Thymus (tissue), 11 donors: ENCODE data around the gene MAP2K4. TPM values are rescaled to one million over a fixed set of nuclear protein-coding genes. Genes with fewer than 3 reads are reported as not detected.

Experiments used
- DNase-seq, 9 donors: peaks; one replicate each; pipeline ENCODE4 v3.0.0-alpha.2; 2013; ENCODE audit warnings: low spot score in 9 of 9, low read depth in 6 of 9, missing footprints in 1 of 9
- H3K27ac ChIP-seq, 2 donors: one replicate each; pipeline ENCODE4 v1.5.1; 2013; ENCODE audit warnings: control low read depth in 1 of 2, low read depth in 1 of 2, low read length in 1 of 2, mild to moderate bottlenecking in 1 of 2, moderate library complexity in 1 of 2
- H3K27me3 ChIP-seq, 2 donors: one replicate each; pipeline ENCODE4 v1.5.1; 2013; ENCODE audit warnings: low read length in 1 of 2; ENCODE audit not compliant: control insufficient read depth in 2 of 2, insufficient read depth in 1 of 2
- H3K36me3 ChIP-seq, 2 donors: one replicate each; pipeline ENCODE4 v1.5.1; 2013; ENCODE audit warnings: low read length in 1 of 2, mild to moderate bottlenecking in 1 of 2, moderate library complexity in 1 of 2; ENCODE audit not compliant: control insufficient read depth in 2 of 2, insufficient read depth in 2 of 2
- H3K4me1 ChIP-seq, 2 donors: one replicate each; pipeline ENCODE4 v1.5.1; 2013; ENCODE audit warnings: low read length in 2 of 2; ENCODE audit not compliant: control insufficient read depth in 2 of 2, insufficient read depth in 2 of 2
- H3K4me3 ChIP-seq, 2 donors: one replicate each; pipeline ENCODE4 v1.5.1; 2013; ENCODE audit warnings: low read length in 2 of 2, control low read depth in 1 of 2, mild to moderate bottlenecking in 1 of 2
- H3K9me3 ChIP-seq, 2 donors: one replicate each; pipeline ENCODE4 v1.5.1; 2013; ENCODE audit warnings: low read length in 1 of 2, mild to moderate bottlenecking in 1 of 2; ENCODE audit not compliant: control insufficient read depth in 2 of 2, insufficient read depth in 1 of 2
- WGBS: extraction: QIAGEN DNeasy Blood & Tissue Kit; methylation state at CpG from one replicate; pipeline ENCODE4 v1.1.7; 2013; 5-methylcytosine and 5-hydroxymethylcytosine counted together
- polyA plus RNA-seq: library from polyadenylated mRNA; stranded (reverse); fragments of 200-250 nt; gene quantifications from one replicate; pipeline ENCODE4 v1.2.3, GENCODE V29; 2013
- total RNA-seq: library from RNA; stranded (reverse); fragments of 120-200 nt; gene quantifications from one replicate; pipeline ENCODE4 v1.2.4, GENCODE V29; 2013
- donor health status: healthy.

MAP2K4 gene
- total and polyA plus RNA-seq, 2 donors: 23.8 to 42.3 TPM

DNA sequence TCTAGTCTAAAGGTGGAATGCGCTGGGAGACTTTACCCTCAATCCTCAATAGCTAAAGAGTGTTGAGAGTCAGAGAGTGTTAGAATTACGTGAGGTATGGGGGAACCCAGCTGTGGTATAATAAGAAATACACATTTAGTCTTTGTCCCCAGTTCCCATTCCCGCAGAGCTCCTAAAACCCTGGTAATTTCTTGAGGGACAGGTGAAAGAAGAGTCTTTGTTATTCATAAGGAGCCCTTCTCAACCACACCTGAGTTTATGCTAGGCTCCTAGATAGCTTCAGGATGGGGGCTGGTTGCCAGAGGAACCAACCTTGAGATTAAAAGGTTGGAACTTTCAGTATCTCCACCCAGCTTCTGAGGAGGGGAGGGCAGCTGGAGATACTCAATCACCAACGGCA is 29.2 kb upstream of the MAP2K4 start:
- peaks cover 22 to 23% of the 10 kb centered on the region in 2 donors for H3K36me3 ChIP-seq
- H3K4me1 ChIP-seq: no peaks in the 10 kb centered on the region
- no peaks in the 10 kb centered on the region for H3K9me3 ChIP-seq
- H3K4me3 ChIP-seq: no peak overlapping the region
- WGBS: 74% methylated on average over 4 of the region's 4 CpGs
- H3K27ac ChIP-seq: no peak overlapping the region
- no peak for DNase-seq
- no peaks in the 10 kb centered on the region for H3K27me3 ChIP-seq

DNA sequence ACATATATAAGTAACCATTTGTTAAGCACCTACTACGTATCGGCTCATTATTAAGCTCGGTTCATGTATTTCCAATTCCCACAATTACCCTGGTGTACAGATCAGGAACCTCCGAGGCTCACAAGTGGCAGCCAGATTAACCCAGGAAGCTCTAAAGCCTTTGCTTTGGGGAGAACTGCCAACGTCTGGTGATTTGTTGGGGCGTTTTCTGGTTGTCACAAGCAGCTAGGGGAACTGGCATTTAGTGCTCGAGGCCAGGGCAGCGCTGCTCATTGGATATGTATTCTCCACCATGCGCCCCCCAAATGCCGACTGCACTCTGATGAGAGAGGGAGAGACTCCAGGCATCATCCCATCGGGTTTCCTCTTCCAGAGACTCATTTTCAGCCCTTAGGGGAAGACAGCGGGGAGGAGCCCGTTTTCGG is 23.9 kb upstream of the MAP2K4 start:
- Histone ChIP-seq H3K36me3 (peaks cover 7 to 10% of the 10 kb centered on the region in 2 donors), H3K4me3 (peak overlapping the region; percentile 80 to 95), H3K27ac (peak overlapping the region; percentile 84 to 94), H3K27me3 (no peaks in the 10 kb centered on the region), H3K9me3 (no peaks in the 10 kb centered on the region), H3K4me1 (peaks cover 0 to 7% of the 10 kb centered on the region in 2 donors)
- peak in 5 of 9 donors; percentile 30 to 71 (median 49) for DNase-seq
- under 1% methylated on average over 14 of the region's 14 CpGs for WGBS

DNA sequence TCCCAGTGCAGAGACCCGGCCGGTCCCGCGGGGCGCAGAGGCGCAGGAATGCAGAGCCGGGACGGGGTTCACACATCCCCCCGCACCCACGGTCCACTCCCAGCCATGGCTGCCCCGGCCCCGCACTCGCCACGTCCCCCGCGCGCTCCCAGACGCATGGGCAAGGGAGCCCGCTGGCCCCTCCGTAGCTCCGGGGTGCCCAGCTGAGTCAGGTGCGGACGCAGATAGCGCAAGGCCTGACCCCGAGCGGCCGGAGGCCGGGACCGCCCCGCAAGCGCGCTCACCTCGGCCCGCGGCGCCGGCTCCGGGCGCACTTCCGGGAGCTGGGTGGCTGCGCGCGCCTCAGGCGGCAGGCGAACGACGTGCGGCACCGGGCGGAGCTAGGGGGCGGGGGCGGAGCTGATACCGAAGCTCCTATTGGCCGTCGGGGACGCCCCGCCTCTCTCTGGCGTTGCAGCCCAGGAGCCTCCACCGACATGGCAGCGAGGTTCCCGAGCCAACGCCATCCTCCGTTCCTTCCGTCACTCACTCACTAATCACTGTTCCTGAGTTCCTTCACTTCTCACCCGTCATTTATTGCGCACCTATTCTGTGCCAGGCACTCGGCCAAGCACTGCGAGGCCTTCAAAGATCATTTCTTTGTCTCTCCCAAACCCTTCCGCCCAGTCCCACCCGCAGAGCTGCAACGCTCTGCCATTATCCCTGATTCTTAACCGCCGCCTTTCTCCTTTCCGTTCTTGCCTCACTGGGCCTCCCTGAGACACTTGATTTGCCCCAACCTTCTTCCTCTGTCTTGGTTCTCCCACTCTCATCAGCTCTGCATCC is 23.3 kb upstream of the MAP2K4 start, which contains the start of gene ZNF18:
Gene ZNF18 (minus strand): TSS at position 329 of the 825 bp plus-strand sequence. CDS start 4,646 bp downstream, outside the sequence.
- Histone ChIP-seq H3K4me1 (peaks cover 0 to 7% of the 10 kb centered on the region in 2 donors), H3K4me3 (peak within 1 kb of the TSS; percentile 80 to 95), H3K9me3 (no peaks in the 10 kb centered on the region), H3K27ac (peak within 1 kb of the TSS; percentile 84 to 96), H3K36me3 (peaks cover 4% of the 10 kb centered on the region in 2 donors), H3K27me3 (no peaks in the 10 kb centered on the region)
- WGBS: under 1% methylated on average over 74 of the region's 74 CpGs
- DNase-seq: peak; percentile 70 to 96 (median 91)

DNA sequence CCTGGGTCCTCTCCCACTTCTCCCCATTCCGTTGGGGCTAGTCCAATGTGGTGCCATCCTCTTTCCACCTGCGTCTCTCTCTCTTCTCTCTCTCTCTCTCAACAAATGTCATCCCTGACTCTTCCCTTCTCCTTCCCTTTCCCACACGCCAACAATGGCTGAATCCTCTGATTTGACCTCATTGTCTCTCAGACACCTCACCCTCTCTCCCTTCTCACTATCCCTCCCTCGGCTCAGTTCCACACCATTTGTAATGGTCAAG is 22.8 kb upstream of the MAP2K4 start:
- Histone ChIP-seq H3K27me3 (no peaks in the 10 kb centered on the region), H3K36me3 (no peaks in the 10 kb centered on the region), H3K4me3 (peak overlapping the region; percentile 80 to 95), H3K27ac (peak overlapping the region; percentile 80 to 96), H3K9me3 (no peaks in the 10 kb centered on the region), H3K4me1 (peaks cover 0 to 7% of the 10 kb centered on the region in 2 donors)
- no peak for DNase-seq
- 77% methylated on average over 4 of the region's 4 CpGs for WGBS

DNA sequence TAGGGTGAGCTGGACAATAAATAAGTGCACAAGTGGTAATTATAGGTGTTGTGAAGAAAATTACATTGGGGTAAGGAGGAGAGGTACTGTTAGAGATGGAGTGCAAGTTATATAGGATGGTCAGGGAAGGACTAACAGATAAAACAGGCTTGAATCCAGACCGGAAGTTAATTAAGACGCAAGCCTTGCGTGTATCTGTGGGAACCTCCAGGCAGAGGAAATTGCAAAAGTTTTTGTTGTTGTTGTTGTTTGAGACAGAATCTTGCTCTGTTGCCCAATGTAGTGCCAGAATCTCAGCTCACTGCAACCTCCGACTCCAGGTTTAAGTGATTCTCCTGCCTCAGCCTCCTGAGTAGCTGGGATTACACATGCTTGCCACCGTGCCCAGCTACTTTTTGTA is 21.0 kb upstream of the MAP2K4 start:
- Histone ChIP-seq H3K36me3 (no peaks in the 10 kb centered on the region), H3K27ac (no peak overlapping the region), H3K4me3 (no peak overlapping the region), H3K4me1 (peaks cover 0 to 7% of the 10 kb centered on the region in 2 donors), H3K9me3 (no peaks in the 10 kb centered on the region), H3K27me3 (no peaks in the 10 kb centered on the region)
- no peak for DNase-seq
- WGBS: 96% methylated on average over 5 of the region's 5 CpGs

DNA sequence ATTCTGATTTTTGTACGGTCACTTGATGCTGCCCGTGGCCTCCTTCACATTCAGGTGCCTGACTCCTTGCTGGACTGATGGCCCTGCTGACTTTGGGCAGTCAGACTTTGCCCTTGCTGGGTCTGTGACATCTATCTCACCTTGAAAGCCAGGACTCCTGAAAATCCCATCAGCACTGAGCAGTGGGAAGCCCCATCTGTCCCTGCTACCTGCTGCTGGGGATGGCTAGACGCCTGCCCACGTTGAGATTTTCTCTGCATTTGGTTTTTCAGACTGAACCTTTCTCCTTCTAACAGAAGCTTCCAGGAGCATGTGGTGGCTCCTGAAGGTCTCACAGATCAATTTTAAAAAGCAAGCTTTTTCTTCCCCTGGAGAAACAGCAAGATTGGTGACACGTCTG is 13.2 kb upstream of the MAP2K4 start:
- H3K27ac ChIP-seq: no peak overlapping the region
- H3K36me3 ChIP-seq: no peaks in the 10 kb centered on the region
- WGBS: 94% methylated on average over 5 of the region's 5 CpGs
- H3K27me3 ChIP-seq: peaks cover 0 to 5% of the 10 kb centered on the region in 2 donors
- no peaks in the 10 kb centered on the region for H3K9me3 ChIP-seq
- no peaks in the 10 kb centered on the region for H3K4me1 ChIP-seq
- no peak overlapping the region for H3K4me3 ChIP-seq
- no peak for DNase-seq

DNA sequence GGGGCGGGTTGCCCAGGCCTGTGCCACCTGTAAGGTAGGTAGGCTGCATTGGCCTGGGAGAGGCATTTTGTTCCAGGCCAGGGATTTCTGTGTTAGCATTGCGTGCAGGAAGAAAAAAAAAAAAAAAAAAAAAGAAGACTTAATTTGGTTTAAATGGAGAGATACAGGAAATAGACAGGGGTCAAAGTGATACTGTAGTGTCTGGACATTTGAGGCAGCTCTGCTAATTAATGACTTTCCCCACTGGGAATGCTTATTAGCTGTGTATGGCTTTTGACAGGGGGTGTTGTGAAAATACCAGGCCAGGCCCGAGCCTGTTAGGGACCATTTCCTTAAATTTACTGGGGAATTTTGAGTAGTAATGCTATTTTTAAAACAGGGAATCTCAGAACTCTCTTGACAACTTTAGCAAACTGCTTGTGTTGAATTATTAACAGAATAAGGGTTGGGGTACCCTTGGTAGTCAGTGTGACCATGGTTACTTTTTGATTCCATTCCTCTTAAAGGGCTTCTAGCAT is 1.0 kb downstream of the MAP2K4 start:
- peaks cover 9 to 12% of the 10 kb centered on the region in 2 donors for H3K27me3 ChIP-seq
- no peak for DNase-seq
- H3K27ac ChIP-seq: no peak overlapping the region
- no peaks in the 10 kb centered on the region for H3K36me3 ChIP-seq
- H3K4me1 ChIP-seq: peaks cover 7 to 8% of the 10 kb centered on the region in 2 donors
- H3K9me3 ChIP-seq: no peaks in the 10 kb centered on the region
- WGBS: 26% methylated on average over 3 of the region's 3 CpGs
- H3K4me3 ChIP-seq: peak overlapping the region; percentile 47 to 97

DNA sequence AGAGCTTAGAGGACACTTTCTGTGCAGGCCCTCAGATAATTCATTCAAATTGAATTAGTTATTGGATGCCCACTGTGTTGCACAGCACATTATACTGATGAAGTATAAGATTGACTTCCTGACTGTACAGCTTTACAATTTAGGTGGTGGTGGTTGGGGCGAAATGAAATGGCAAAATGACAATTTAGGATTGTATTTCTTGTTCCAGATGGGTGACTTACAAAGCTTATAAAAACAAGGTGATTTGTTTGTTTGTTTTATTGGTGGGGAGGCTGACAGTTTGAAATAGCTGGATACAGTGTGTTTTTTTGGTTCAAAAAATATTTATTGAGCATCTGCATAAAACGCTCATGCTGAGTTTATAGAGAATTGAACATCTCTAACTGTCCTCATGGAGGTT is 1.6 kb downstream of the MAP2K4 start:
- no peak overlapping the region for H3K4me3 ChIP-seq
- peaks cover 7 to 8% of the 10 kb centered on the region in 2 donors for H3K4me1 ChIP-seq
- WGBS: 92% methylated on average over 2 of the region's 2 CpGs
- H3K36me3 ChIP-seq: no peaks in the 10 kb centered on the region
- peaks cover 9 to 12% of the 10 kb centered on the region in 2 donors for H3K27me3 ChIP-seq
- H3K27ac ChIP-seq: no peak overlapping the region
- DNase-seq: no peak
- no peaks in the 10 kb centered on the region for H3K9me3 ChIP-seq

DNA sequence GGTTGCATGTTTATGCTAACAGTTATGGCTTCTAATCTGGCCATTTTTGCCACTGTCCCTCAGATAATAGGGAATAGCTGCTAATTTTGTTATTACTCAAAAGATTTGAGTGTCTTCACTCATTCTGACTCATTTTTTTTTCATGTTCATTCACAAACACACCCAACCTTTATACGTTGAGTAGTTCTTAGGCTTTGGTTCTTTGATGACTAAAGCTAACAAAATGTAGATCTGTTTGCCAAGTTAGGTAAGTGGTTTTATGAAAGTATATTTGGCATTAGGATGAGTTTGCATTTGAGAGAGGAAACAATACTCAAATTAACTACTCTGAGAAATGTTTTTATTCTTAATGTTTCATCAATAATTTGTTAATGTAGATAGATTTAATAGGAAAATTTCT is 3.6 kb downstream of the MAP2K4 start:
- Histone ChIP-seq H3K4me1 (peaks cover 7 to 8% of the 10 kb centered on the region in 2 donors), H3K27ac (no peak overlapping the region), H3K27me3 (peaks cover 9 to 11% of the 10 kb centered on the region in 2 donors), H3K36me3 (no peaks in the 10 kb centered on the region), H3K4me3 (no peak overlapping the region), H3K9me3 (no peaks in the 10 kb centered on the region)
- no peak for DNase-seq
- WGBS: 78% methylated on average over 1 of the region's 1 CpG
